HUES48 (cell line): ENCODE measurements around the gene ABCB8.
"Not testable (repeated sequence)": the region's sequence is repeated elsewhere in the genome, so short reads cannot be mapped to it uniquely, and the experiment has no call there.

Experiments used
- H3K27ac ChIP-seq: one replicate; pipeline ENCODE4 v1.7.0; 2013; ENCODE audit warnings: low read depth, low read length, inconsistent platforms
- H3K27me3 ChIP-seq: 2 replicates; pipeline ENCODE4 v1.6.1; 2013; ENCODE audit warnings: mild to moderate bottlenecking, low read length; ENCODE audit not compliant: control insufficient read depth, insufficient read depth
- H3K36me3 ChIP-seq: 2 replicates; pipeline ENCODE4 v1.6.1; 2013; ENCODE audit warnings: low read length; ENCODE audit not compliant: control insufficient read depth, insufficient read depth
- H3K4me1 ChIP-seq: 2 replicates; pipeline ENCODE4 v1.6.1; 2013; ENCODE audit warnings: mild to moderate bottlenecking, low read length; ENCODE audit not compliant: control insufficient read depth, insufficient read depth
- H3K4me3 ChIP-seq: 2 replicates; pipeline ENCODE4 v1.5.1; 2013; ENCODE audit warnings: mild to moderate bottlenecking, low read depth, low read length
- H3K9ac ChIP-seq: 2 replicates; pipeline ENCODE4 v1.6.1; 2013; ENCODE audit warnings: mild to moderate bottlenecking, low read depth, low read length, moderate library complexity
- H3K9me3 ChIP-seq: 2 replicates; pipeline ENCODE4 v1.6.1; 2013; ENCODE audit warnings: low read length; ENCODE audit not compliant: control insufficient read depth, insufficient read depth

ABCB8 gene

DNA sequence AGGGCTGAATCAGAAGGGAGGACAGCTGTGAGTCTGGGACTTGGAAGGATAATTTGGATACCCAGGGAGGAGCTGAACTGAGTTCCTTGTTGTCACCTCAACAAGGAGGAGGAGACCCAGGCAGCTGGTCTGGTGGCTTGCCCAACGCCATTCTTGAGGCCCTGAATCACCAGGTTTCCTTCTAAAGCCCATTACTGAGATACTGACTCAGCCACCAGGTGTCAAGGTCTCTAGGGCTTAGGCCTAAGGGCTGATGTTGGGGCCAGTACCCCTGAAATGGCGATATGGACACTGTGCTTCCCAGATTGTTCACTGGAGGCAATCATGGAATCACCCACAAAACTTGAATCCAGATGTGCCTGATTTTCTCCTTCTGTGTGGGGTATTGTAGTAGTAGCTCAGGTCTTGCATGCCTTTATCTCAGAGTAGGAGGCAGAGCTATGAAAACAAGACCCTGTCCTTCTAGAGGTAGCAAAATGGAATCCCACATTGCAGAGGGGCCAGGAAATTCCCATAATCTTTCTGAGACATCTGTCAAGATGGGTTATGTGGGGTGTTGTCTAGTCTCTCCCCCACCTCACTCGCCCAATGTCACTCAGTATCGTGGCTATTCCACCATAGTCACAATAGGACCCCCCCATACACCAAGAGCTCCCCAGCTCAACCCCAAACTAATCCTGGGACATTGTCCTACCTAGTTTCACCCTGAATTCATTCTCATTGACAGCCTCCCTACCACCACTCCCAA, 2.2 kb upstream of the ABCB8 start:
- Histone ChIP-seq H3K4me1 (peaks cover 6% of the 10 kb centered on the region), H3K9me3 (no peaks in the 10 kb centered on the region), H3K36me3 (no peaks in the 10 kb centered on the region), H3K27me3 (peaks cover 3% of the 10 kb centered on the region; the same call in 1 of the 2 replicates), H3K27ac (peak overlapping the region; percentile 14), H3K4me3 (no peak overlapping the region), H3K9ac (no peak overlapping the region)

DNA sequence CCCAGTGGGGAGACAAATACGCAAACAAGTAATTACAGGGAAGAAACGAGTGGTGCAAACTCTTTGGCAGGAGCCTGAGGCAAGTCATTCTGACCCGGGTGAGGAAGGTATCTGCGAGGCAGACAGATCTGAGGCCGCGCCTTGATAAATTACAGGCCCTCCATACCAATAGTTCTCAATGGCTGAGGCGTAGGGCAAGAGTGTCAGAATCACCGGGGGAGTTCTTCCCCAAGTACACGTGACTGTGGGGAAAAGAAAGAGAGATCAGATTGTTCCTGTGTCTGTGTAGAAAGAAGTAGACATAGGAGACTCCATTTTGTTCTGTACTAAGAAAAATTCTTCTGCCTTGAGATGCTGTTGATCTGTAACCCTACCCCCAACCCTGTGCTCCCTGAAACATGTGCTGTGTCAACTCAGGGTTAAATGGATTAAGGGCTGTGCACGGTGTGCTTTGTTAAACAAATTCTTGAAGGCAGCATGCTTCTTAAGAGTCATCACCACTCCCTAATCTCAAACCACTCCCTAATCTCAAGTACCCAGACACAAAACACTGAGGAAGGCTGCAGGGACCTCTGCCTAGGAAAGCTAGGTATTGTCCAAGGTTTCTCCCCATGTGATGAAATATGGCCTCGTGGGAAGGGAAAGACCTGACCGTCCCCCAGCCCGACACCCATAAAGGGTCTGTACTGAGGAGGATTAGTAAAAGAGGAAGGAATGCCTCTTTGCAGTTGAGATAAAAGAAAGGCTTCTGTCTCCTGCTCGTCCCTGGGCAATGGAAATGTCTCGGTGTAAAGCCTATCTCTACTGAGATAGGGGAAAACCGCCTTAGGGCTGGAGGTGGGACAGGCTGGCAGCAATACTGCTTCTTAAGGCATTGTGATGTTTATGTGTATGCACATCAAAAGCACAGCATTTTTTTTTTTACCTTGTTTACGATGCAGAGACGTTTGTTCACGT, 1.2 kb upstream of the ABCB8 start:
- not testable (repeated sequence) for H3K9me3 ChIP-seq, H3K9ac ChIP-seq, H3K27me3 ChIP-seq, H3K36me3 ChIP-seq, H3K4me1 ChIP-seq
- Histone ChIP-seq H3K4me3 (peak overlapping the region; percentile 63), H3K27ac (peak overlapping the region; percentile 71)

DNA sequence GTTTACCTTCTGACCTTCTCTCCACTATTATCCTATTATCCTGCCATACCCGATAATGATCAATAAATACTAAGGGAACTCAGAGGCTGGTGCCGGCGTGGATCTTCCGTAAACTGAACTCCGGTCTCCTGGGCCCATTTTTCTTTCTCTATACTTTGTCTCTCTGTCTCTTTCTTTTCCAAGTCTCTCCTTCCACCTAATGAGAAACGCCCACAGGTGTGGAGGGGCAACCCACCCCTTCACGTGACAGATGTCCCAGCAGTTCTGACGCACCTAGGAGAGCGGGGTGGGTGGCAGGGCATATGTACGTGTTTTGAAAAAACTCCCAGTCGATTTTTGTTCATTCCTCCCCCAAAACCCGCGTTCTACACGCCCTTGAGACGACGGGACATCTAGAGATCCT, 521 bp upstream of the ABCB8 start:
- H3K27ac ChIP-seq, result peak overlapping the region; percentile 71
- H3K9me3 ChIP-seq, H3K36me3 ChIP-seq, H3K9ac ChIP-seq, H3K4me1 ChIP-seq, H3K27me3 ChIP-seq: not testable (repeated sequence)
- peak overlapping the region; percentile 63 for H3K4me3 ChIP-seq

DNA sequence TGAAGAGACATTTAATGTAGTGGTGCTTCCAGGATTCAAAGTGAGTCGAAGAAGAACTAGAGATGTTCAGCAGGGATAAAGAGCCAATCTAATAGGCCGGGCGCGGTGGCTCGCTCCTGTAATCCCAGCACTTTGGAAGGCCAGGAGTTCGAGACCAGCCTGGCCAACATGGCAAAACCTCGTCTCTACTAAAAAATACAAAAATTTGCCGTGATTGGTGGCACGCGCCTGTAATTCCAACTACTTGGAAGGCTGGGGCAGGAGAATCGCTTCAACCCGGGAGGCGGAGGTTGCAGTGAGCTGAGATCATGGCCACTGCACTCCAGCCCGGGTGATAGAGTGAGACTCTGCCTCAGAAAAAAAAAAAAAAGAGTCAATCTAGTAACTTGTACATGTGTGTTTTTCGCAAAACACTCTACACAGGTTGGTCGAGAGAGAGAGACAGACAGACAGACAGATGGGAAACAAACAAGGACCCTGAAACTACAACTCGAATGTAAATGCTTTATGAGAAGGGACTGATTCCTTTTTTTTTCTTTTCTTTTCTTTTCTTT, 775 bp downstream of the ABCB8 start:
- Histone ChIP-seq H3K4me3 (peak overlapping the region; percentile 92), H3K9ac (no peak overlapping the region), H3K36me3 (no peaks in the 10 kb centered on the region), H3K9me3 (no peaks in the 10 kb centered on the region), H3K4me1 (peaks cover 6% of the 10 kb centered on the region), H3K27ac (peak overlapping the region; percentile 82), H3K27me3 (no peaks in the 10 kb centered on the region)

DNA sequence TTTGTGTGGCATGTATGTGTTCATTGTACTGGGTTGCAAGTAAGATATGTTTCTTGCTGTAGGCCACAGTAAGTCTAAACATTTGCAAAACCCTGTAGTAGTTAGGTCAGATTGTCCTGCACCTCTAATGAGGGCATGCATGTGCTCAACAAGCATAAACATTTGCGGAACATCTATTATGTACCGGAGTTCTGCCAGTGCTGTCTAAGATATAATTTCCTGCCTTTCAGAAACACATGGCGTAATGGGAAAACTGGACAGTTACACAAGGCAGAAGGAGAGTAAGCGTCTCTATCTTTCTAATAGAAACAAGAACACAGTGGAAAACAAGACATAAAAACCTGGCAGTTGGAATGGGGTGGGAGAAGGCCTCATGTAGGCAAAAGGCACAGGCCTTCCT, 2.8 kb downstream of the ABCB8 start:
- Histone ChIP-seq H3K4me3 (no peak overlapping the region), H3K9ac (no peak overlapping the region), H3K9me3 (no peaks in the 10 kb centered on the region), H3K27me3 (no peaks in the 10 kb centered on the region), H3K27ac (no peak overlapping the region), H3K36me3 (peaks cover 10% of the 10 kb centered on the region), H3K4me1 (peaks cover 6% of the 10 kb centered on the region)

DNA sequence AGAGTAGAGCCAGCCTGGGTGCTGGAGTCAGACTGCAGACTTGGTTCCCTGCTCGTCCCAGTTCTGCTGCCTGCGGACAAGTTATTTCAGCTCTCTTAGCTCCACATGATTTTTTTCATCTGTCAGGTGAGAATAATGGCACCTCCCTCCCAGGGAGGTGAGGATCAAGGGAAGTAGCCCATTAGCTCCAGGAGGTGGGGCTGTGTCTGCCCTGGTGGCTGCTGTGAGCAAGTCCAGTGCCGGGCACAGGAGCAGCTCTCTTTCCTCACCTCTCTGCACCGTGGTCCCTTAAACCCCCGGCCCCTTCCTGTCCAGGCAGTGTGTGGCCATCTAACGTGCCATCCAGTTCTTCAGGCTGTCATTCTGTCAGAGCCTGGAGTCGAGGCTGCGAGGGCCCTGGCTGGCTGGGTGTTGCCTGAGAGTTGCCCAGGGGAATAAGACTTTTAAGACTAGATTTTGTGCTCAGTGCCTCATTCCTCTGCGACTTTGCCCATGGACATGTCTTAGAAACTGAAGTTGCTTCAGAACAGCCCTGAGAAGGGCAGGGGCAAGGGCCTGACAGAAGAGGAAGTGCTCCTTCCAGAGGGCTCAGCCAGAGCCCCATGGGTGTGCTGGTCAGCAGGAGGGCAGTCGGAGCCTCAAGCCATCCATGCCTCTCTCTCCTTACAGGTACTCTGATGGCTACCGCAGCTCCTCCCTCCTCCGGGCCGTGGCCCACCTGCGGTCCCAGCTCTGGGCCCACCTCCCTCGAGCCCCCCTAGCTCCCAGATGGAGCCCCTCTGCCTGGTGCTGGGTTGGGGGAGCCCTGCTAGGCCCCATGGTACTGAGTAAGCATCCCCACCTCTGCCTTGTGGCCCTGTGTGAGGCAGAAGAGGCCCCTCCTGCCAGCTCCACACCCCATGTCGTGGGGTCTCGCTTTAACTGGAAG, 5.0 kb downstream of the ABCB8 start:
- no peaks in the 10 kb centered on the region for H3K4me1 ChIP-seq
- no peak overlapping the region for H3K27ac ChIP-seq
- H3K4me3 ChIP-seq, result no peak overlapping the region
- no peak overlapping the region for H3K9ac ChIP-seq
- peaks cover 19% of the 10 kb centered on the region for H3K36me3 ChIP-seq
- H3K9me3 ChIP-seq, result no peaks in the 10 kb centered on the region
- no peaks in the 10 kb centered on the region for H3K27me3 ChIP-seq

DNA sequence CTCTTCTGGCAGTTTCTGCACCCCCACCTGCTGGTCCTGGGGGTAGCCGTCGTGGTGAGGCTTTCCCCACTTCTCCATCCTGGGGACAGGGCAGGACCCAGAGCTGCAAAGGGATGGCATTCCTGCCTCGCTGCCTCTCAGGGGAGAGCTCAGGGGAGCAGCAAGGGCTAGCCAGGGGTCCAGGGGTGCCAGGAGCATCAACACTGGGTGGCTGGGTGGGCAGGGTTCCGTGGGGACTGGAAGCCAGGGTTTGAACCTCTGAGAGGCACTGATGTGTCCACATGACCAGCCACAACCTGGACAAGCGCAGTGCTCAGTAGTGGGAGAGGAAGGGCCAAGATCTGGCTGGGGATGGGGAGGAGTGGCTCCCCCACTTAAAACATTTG, 5.6 kb downstream of the ABCB8 start:
- no peaks in the 10 kb centered on the region for H3K4me1 ChIP-seq
- H3K9me3 ChIP-seq, result no peaks in the 10 kb centered on the region
- peaks cover 19% of the 10 kb centered on the region for H3K36me3 ChIP-seq
- H3K9ac ChIP-seq, result no peak overlapping the region
- no peak overlapping the region for H3K4me3 ChIP-seq
- no peaks in the 10 kb centered on the region for H3K27me3 ChIP-seq
- H3K27ac ChIP-seq, result no peak overlapping the region

DNA sequence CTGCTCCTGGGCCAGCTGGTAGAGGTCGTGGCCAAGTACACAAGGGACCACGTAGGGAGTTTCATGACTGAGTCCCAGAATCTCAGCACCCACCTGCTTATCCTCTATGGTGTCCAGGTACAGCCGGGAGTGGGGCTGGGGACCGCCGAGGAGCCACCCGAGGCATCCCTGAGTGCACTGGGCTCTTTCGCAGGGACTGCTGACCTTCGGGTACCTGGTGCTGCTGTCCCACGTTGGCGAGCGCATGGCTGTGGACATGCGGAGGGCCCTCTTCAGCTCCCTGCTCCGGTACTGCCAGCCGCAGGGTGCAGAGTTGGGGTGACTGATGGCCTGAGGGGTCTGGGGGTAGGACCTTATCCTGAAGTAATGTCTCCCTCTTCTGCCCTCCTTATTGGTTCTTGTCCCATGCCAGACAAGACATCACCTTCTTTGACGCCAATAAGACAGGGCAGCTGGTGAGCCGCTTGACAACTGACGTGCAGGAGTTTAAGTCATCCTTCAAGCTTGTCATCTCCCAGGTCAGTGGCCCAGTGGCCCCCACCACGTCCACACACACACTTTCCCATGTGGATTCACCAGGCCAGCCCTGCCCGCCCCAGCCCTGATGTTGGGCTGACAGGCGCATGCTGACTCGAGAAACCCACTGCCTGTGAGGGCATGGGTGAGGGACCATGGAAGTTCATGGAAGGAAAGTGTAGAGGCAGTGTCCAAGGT, 6.2 kb downstream of the ABCB8 start:
- no peak overlapping the region for H3K4me3 ChIP-seq
- peaks cover 19% of the 10 kb centered on the region for H3K36me3 ChIP-seq
- no peaks in the 10 kb centered on the region for H3K27me3 ChIP-seq
- H3K27ac ChIP-seq, result no peak overlapping the region
- no peaks in the 10 kb centered on the region for H3K9me3 ChIP-seq
- H3K9ac ChIP-seq, result no peak overlapping the region
- no peaks in the 10 kb centered on the region for H3K4me1 ChIP-seq

DNA sequence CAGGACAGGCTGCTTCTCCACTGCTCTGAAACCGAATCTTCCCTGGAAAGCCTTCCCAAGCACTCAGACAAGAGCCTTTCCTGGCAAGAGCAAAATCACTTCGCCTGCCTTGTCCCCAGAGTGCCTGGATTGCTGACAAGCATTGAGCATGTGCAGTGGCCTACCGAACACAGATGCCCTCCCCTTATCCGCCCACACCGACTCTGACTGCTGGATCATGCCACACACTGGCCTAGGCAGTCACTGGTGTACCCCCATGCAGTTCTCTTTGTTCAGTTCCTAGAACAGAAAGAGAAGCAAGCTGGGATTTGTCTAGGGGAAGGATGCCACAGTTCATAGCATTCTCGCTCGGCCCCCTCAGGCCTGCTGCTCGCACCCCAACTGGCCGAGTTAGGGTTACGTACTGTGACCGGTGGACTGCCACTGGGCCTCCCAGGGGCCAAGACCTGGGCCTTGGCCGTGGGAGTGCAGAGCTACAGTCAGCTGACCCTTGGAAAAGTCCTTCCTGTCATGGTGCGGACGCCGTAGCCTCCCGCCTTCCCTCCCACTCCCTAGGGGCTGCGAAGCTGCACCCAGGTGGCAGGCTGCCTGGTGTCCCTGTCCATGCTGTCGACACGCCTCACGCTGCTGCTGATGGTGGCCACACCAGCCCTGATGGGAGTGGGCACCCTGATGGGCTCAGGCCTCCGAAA, 6.9 kb downstream of the ABCB8 start:
- no peak overlapping the region for H3K9ac ChIP-seq
- H3K36me3 ChIP-seq, result peaks cover 19% of the 10 kb centered on the region
- H3K4me3 ChIP-seq, result no peak overlapping the region
- H3K4me1 ChIP-seq, result no peaks in the 10 kb centered on the region
- no peaks in the 10 kb centered on the region for H3K27me3 ChIP-seq
- H3K27ac ChIP-seq, result no peak overlapping the region
- H3K9me3 ChIP-seq, result no peaks in the 10 kb centered on the region
